HEK293 (cell line): Measurements from ENCODE around the gene RSRC1.

Experiments used
- CTCF ChIA-PET: fragments of 350-600 bp; formaldehyde crosslinking; extraction: SDS; loops from one replicate; lab custom pipeline; 2021; ENCODE audit warnings: antibody characterized with exemption; lab: Yijun Ruan, JAX
- POLR2A ChIA-PET: fragments of 300-600 bp; formaldehyde crosslinking; extraction: SDS; loops from one replicate; lab custom pipeline; 2020; ENCODE audit warnings: antibody characterized with exemption, inconsistent platforms; lab: Yijun Ruan, JAX
- H3K27ac ChIP-seq: fragments of 200-500 bp; sonication (Bioruptor generic); 2 replicates; pipeline ENCODE4 v1.5.1; 2014; ENCODE audit warnings: low read depth, low read length, control low read depth, inconsistent platforms; ENCODE audit errors: extremely low read depth
- H3K36me3 ChIP-seq, 2 experiments: fragments of 200-500 bp in 1 of 2; sonication (Bioruptor generic) in 1 of 2; 1 replicate in 1 of 2; 2 replicates in 1 of 2; pipeline ENCODE4 v1.5.1; 2014 to 2017; ENCODE audit warnings: inconsistent platforms in 2 of 2, low read length in 2 of 2; ENCODE audit not compliant: control insufficient read depth in 2 of 2, insufficient read depth in 1 of 2
- H3K4me1 ChIP-seq: fragments of 200-500 bp; sonication (Bioruptor generic); 2 replicates; pipeline ENCODE4 v1.5.1; 2014; ENCODE audit warnings: mild to moderate bottlenecking, low read length, inconsistent platforms; ENCODE audit not compliant: control insufficient read depth, insufficient read depth
- H3K4me3 ChIP-seq: 2 replicates; pipeline ENCODE4 v1.5.1; 2011; ENCODE audit warnings: low read depth, mild to moderate bottlenecking, control low read depth, low read length, moderate library complexity
- H3K9me3 ChIP-seq: fragments of 200-500 bp; sonication (Bioruptor generic); 2 replicates; pipeline ENCODE4 v1.5.1; 2014; ENCODE audit warnings: low read depth, low read length, inconsistent platforms; ENCODE audit not compliant: control insufficient read depth, insufficient read depth
- KLF8 ChIP-seq: fragments of 450-650 bp; formaldehyde crosslinking; IDR thresholded peaks from 2 replicates; pipeline ENCODE4 v1.5.1; 2016; ENCODE audit warnings: missing biosample characterization, missing genetic modification characterization
- SCRT2 ChIP-seq: fragments of 450-650 bp; formaldehyde crosslinking; IDR thresholded peaks from 2 replicates; pipeline ENCODE4 v1.5.1; 2016; ENCODE audit warnings: missing biosample characterization, missing genetic modification characterization
- TCF7L2 ChIP-seq: IDR thresholded peaks from 2 replicates; pipeline ENCODE4 v1.6.1; 2011; ENCODE audit warnings: low read depth, mild to moderate bottlenecking, inconsistent platforms, low read length, moderate library complexity, borderline replicate concordance
- ZNF112 ChIP-seq: fragments of 450-650 bp; formaldehyde crosslinking; IDR thresholded peaks from 2 replicates; pipeline ENCODE4 v1.5.0; 2017; ENCODE audit warnings: missing biosample characterization, missing genetic modification characterization
- ZNF146 ChIP-seq: fragments of 450-650 bp; formaldehyde crosslinking; IDR thresholded peaks from 2 replicates; pipeline ENCODE4 v1.5.1; 2016; ENCODE audit warnings: missing biosample characterization, missing genetic modification characterization
- ZNF19 ChIP-seq: fragments of 450-650 bp; formaldehyde crosslinking; IDR thresholded peaks from 2 replicates; pipeline ENCODE4; 2016; ENCODE audit warnings: missing biosample characterization, missing genetic modification characterization, low read depth
- ZNF2 ChIP-seq: fragments of 450-650 bp; formaldehyde crosslinking; IDR thresholded peaks from 2 replicates; pipeline ENCODE4 v1.5.1; 2016; ENCODE audit warnings: missing biosample characterization, missing genetic modification characterization
- ZNF311 ChIP-seq: fragments of 450-650 bp; formaldehyde crosslinking; IDR thresholded peaks from 2 replicates; pipeline ENCODE4 v1.5.1; 2017; ENCODE audit warnings: missing biosample characterization, missing genetic modification characterization, borderline replicate concordance
- ZNF404 ChIP-seq: fragments of 450-650 bp; formaldehyde crosslinking; IDR thresholded peaks from 2 replicates; pipeline ENCODE4 v1.5.1; 2017; ENCODE audit warnings: missing biosample characterization, missing genetic modification characterization
- ZNF426 ChIP-seq: fragments of 450-650 bp; formaldehyde crosslinking; IDR thresholded peaks from 2 replicates; pipeline ENCODE4 v1.5.1; 2017; ENCODE audit warnings: missing biosample characterization, missing genetic modification characterization, mild to moderate bottlenecking, inconsistent platforms, moderate library complexity
- ZNF624 ChIP-seq: fragments of 450-650 bp; formaldehyde crosslinking; IDR thresholded peaks from 2 replicates; pipeline ENCODE4 v1.5.1; 2017; ENCODE audit warnings: missing biosample characterization, missing genetic modification characterization
- ZNF664 ChIP-seq: fragments of 450-650 bp; formaldehyde crosslinking; IDR thresholded peaks from 2 replicates; pipeline ENCODE4 v1.5.1; 2016; ENCODE audit warnings: missing biosample characterization, missing genetic modification characterization
- ZNF677 ChIP-seq: fragments of 450-650 bp; IDR thresholded peaks from 2 replicates; pipeline ENCODE4 v1.5.0; 2018; ENCODE audit warnings: missing biosample characterization, mild to moderate bottlenecking, missing genetic modification characterization, moderate library complexity
- TF ChIP-seq, protein P1 (sequence below): fragments of 450-650 bp; formaldehyde crosslinking; IDR thresholded peaks from 2 replicates; pipeline ENCODE4 v1.5.1; 2016; ENCODE audit warnings: missing biosample characterization, missing genetic modification characterization
- TF ChIP-seq, protein P2 (sequence below): IDR thresholded peaks from 2 replicates; pipeline ENCODE4 v1.6.1; 2011; ENCODE audit warnings: mild to moderate bottlenecking, low read depth, low read length, borderline replicate concordance
- TF ChIP-seq, protein P3 (sequence below): fragments of 450-650 bp; formaldehyde crosslinking; IDR thresholded peaks from 2 replicates; pipeline ENCODE4 v1.5.1; 2016; ENCODE audit warnings: missing biosample characterization, missing genetic modification characterization
- TF ChIP-seq, protein P4 (sequence below): fragments of 450-650 bp; formaldehyde crosslinking; conservative IDR thresholded peaks from 2 replicates; pipeline ENCODE4 v1.5.1; 2016; ENCODE audit warnings: low read depth, missing biosample characterization, missing genetic modification characterization

Gene RSRC1

DNA sequence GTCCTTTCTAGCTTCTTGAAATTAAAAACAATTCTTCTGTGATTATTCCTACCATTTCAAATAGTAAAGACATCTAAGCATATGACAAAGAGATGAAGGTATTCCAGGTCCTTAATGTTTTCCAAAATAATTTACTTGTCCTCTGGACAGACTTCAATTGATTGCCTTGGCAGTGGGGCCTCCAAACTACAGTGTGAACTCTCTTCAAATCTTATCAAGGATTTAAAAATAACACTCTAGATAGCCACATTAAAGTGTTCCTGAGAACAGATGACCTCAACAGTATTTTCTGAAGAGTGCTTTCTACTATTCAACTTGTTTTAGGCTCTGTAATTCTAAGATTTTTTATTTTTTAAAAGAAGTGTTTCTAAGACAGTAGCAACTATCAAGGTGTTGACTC lies 453.2 kb downstream of the RSRC1 start:
- H3K4me1 ChIP-seq: no peaks in the 10 kb centered on the region
- TF ChIP-seq, protein P1, sequence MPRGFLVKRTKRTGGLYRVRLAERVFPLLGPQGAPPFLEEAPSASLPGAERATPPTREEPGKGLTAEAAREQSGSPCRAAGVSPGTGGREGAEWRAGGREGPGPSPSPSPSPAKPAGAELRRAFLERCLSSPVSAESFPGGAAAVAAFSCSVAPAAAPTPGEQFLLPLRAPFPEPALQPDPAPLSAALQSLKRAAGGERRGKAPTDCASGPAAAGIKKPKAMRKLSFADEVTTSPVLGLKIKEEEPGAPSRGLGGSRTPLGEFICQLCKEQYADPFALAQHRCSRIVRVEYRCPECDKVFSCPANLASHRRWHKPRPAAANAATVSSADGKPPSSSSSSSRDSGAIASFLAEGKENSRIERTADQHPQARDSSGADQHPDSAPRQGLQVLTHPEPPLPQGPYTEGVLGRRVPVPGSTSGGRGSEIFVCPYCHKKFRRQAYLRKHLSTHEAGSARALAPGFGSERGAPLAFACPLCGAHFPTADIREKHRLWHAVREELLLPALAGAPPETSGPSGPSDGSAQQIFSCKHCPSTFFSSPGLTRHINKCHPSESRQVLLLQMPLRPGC (tag by site-specific recombination): no peak
- no peak for TF ChIP-seq ZNF624 (tag by site-specific recombination)
- TF ChIP-seq, protein P2, sequence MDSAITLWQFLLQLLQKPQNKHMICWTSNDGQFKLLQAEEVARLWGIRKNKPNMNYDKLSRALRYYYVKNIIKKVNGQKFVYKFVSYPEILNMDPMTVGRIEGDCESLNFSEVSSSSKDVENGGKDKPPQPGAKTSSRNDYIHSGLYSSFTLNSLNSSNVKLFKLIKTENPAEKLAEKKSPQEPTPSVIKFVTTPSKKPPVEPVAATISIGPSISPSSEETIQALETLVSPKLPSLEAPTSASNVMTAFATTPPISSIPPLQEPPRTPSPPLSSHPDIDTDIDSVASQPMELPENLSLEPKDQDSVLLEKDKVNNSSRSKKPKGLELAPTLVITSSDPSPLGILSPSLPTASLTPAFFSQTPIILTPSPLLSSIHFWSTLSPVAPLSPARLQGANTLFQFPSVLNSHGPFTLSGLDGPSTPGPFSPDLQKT: no peak
- no peak for TF ChIP-seq ZNF404
- TF ChIP-seq ZNF677 (tag by site-specific recombination): no peak
- no peak for TF ChIP-seq SCRT2 (tag by site-specific recombination)
- TF ChIP-seq ZNF2 (tag by site-specific recombination): no peak
- no peak for TF ChIP-seq ZNF311 (tag by site-specific recombination)
- TF ChIP-seq ZNF426 (tag by site-specific recombination): no peak
- no peak for TF ChIP-seq ZNF19 (tag by site-specific recombination)
- no peak for TF ChIP-seq KLF8 (tag by site-specific recombination)
- TF ChIP-seq, protein P3, sequence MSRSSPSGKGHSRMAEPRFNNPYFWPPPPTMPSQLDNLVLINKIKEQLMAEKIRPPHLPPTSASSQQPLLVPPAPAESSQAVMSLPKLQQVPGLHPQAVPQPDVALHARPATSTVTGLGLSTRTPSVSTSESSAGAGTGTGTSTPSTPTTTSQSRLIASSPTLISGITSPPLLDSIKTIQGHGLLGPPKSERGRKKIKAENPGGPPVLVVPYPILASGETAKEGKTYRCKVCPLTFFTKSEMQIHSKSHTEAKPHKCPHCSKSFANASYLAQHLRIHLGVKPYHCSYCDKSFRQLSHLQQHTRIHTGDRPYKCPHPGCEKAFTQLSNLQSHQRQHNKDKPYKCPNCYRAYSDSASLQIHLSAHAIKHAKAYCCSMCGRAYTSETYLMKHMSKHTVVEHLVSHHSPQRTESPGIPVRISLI (tag by site-specific recombination): no peak
- TF ChIP-seq TCF7L2: no peak
- no peak for TF ChIP-seq ZNF112 (tag by site-specific recombination)
- TF ChIP-seq ZNF664: no peak
- TF ChIP-seq, all 188 proteins: peak for 0
- no peaks in the 10 kb centered on the region for H3K36me3 ChIP-seq
- H3K9me3 ChIP-seq: no peaks in the 10 kb centered on the region
- H3K27ac ChIP-seq: no peak overlapping the region
- ChIA-PET CTCF (interaction anchor here (0.6 kb wide), 1 partner anchor 41 kb away, joined by 3 read pairs; no protein-coding TSS in a partner anchor), POLR2A (no interaction called here)
- H3K4me3 ChIP-seq: no peak overlapping the region

DNA sequence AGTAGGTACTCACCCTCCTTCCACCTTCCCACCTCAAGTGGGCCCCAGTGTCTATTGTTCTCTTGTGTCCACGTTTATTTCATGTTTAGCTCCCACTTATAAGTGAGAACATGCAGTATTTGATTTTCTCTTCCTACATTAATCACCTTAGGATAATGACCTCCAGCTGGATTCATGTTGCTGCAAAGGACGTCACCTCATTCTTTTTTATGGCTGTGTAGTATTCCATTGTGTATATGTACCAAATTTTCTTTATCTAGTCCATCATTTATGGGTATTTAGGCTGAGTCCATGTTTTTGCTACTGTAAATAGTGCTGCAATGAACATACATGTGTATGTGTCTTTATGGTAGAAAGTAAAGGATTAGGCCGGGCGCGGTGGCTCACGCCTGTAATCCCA lies 455.2 kb downstream of the RSRC1 start:
- CTCF ChIA-PET: no interaction called here
- Histone ChIP-seq H3K27ac (no peak overlapping the region), H3K4me1 (no peaks in the 10 kb centered on the region)
- POLR2A ChIA-PET: no interaction called here
- TF ChIP-seq, protein P4, sequence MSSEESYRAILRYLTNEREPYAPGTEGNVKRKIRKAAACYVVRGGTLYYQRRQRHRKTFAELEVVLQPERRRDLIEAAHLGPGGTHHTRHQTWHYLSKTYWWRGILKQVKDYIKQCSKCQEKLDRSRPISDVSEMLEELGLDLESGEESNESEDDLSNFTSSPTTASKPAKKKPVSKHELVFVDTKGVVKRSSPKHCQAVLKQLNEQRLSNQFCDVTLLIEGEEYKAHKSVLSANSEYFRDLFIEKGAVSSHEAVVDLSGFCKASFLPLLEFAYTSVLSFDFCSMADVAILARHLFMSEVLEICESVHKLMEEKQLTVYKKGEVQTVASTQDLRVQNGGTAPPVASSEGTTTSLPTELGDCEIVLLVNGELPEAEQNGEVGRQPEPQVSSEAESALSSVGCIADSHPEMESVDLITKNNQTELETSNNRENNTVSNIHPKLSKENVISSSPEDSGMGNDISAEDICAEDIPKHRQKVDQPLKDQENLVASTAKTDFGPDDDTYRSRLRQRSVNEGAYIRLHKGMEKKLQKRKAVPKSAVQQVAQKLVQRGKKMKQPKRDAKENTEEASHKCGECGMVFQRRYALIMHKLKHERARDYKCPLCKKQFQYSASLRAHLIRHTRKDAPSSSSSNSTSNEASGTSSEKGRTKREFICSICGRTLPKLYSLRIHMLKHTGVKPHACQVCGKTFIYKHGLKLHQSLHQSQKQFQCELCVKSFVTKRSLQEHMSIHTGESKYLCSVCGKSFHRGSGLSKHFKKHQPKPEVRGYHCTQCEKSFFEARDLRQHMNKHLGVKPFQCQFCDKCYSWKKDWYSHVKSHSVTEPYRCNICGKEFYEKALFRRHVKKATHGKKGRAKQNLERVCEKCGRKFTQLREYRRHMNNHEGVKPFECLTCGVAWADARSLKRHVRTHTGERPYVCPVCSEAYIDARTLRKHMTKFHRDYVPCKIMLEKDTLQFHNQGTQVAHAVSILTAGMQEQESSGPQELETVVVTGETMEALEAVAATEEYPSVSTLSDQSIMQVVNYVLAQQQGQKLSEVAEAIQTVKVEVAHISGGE (tag by site-specific recombination): no peak
- TF ChIP-seq ZNF146 (tag by site-specific recombination): peak; percentile 63
- TF ChIP-seq, all 188 proteins: peak for 1
- Histone ChIP-seq H3K4me3 (no peak overlapping the region), H3K36me3 (no peaks in the 10 kb centered on the region), H3K9me3 (no peaks in the 10 kb centered on the region)
